Measurements from ENCODE around the gene AKNA. TPM values are rescaled to one million over a fixed set of nuclear protein-coding genes. Genes with fewer than 3 reads are reported as not detected.

Gene AKNA
- total RNA-seq, 1 donor from 2014 or later: 16.0 TPM

DNA sequence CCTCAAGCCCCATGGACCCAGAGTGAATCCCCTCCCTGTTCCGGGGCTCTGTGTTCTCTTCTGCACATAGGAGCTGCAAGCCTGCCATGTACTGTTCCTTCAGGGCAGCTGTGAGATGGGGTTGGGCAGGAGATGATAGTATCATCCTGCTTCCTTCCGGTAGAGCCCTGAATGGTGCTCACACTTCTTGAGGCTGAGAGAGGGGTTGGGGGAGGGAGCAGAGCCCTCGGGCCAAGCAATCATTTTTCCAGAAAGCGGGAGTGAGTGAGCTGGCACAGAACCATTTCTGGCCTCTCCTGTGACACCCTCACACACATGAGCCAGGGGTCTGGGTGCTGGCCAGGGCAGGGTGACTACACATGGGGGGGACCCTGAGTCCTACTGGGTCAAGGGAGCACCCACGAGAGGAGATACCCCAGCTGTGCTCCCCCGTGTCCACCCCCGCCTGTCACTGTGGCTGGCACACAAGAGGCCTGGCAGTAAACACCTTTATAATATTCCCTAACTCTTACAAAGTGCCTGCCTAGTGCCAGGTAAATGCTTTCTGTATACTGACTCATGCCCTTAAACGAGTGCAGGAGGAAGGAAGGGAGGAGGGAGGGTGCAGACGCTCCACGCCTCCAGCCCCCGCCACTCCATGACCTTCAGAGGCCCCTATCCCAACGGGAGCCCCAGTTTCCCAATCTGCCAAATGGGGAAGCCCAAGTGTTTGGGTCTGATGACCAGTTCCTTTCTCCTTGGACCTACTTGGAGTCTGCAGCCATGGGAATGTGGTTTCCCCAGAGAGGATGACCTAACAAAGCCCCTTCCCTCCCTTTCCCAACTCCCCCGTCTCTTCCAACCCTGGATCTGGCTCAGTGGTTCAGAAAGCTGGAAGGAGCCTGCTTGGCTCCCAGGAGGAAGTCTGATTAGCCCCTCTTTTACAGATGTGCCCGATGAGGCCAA lies 15.5 kb downstream of the AKNA start:
- peaks cover 27% of the 10 kb centered on the region for H3K36me3 Mint-ChIP-seq (ENCODE audit: low read depth, unreplicated experiment)
- no peak overlapping the region for H3K4me2 ChIP-seq (ENCODE audit: low read length)
- no peaks in the 10 kb centered on the region for H3K27me3 Mint-ChIP-seq (ENCODE audit: low read depth, unreplicated experiment)
- H3K27ac Mint-ChIP-seq (ENCODE audit: unreplicated experiment): no peak overlapping the region
- H3K4me1 Mint-ChIP-seq (ENCODE audit: low read depth, unreplicated experiment): peaks cover 4% of the 10 kb centered on the region
- no peak overlapping the region for H2AFZ ChIP-seq (ENCODE audit: low read depth, low read length)
- DNase-seq (ENCODE audit: low read depth) (peak; percentile 20), FAIRE-seq (no peak)
- no peaks in the 10 kb centered on the region for H3K27me3 ChIP-seq (ENCODE audit: insufficient read depth, low read length)
- no peak overlapping the region for H3K9ac ChIP-seq (ENCODE audit: low read length)
- H3K9me3 Mint-ChIP-seq (ENCODE audit: unreplicated experiment): peaks cover 1% of the 10 kb centered on the region
- H3K79me2 ChIP-seq (ENCODE audit: insufficient read depth, low read length): no peaks in the 10 kb centered on the region
- H3K27ac ChIP-seq (ENCODE audit: low read depth, low read length): no peak overlapping the region
- peaks cover 4% of the 10 kb centered on the region for H3K4me1 ChIP-seq (ENCODE audit: insufficient read depth, low read length)
- no peak overlapping the region for H3K4me3 ChIP-seq (ENCODE audit: insufficient read depth, low read depth, low read length)
- no peak overlapping the region for H3K4me3 Mint-ChIP-seq (ENCODE audit: unreplicated experiment)
- peaks cover 2% of the 10 kb centered on the region for H3K36me3 ChIP-seq (ENCODE audit: insufficient read depth, low read length)
- no peaks in the 10 kb centered on the region for H3K9me3 ChIP-seq (ENCODE audit: insufficient read depth, low read depth, low read length)
- peaks cover 6% of the 10 kb centered on the region for H4K20me1 ChIP-seq (ENCODE audit: insufficient read depth, low read length)
- TF ChIP-seq, protein P1, sequence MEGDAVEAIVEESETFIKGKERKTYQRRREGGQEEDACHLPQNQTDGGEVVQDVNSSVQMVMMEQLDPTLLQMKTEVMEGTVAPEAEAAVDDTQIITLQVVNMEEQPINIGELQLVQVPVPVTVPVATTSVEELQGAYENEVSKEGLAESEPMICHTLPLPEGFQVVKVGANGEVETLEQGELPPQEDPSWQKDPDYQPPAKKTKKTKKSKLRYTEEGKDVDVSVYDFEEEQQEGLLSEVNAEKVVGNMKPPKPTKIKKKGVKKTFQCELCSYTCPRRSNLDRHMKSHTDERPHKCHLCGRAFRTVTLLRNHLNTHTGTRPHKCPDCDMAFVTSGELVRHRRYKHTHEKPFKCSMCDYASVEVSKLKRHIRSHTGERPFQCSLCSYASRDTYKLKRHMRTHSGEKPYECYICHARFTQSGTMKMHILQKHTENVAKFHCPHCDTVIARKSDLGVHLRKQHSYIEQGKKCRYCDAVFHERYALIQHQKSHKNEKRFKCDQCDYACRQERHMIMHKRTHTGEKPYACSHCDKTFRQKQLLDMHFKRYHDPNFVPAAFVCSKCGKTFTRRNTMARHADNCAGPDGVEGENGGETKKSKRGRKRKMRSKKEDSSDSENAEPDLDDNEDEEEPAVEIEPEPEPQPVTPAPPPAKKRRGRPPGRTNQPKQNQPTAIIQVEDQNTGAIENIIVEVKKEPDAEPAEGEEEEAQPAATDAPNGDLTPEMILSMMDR (IDR thresholded peaks at IDR 0.05; ENCODE audit: insufficient read depth, low read depth, low read length): no peak
- TF ChIP-seq EZH2 (IDR thresholded peaks at IDR 0.05; ENCODE audit: insufficient read depth, low read length): no peak

DNA sequence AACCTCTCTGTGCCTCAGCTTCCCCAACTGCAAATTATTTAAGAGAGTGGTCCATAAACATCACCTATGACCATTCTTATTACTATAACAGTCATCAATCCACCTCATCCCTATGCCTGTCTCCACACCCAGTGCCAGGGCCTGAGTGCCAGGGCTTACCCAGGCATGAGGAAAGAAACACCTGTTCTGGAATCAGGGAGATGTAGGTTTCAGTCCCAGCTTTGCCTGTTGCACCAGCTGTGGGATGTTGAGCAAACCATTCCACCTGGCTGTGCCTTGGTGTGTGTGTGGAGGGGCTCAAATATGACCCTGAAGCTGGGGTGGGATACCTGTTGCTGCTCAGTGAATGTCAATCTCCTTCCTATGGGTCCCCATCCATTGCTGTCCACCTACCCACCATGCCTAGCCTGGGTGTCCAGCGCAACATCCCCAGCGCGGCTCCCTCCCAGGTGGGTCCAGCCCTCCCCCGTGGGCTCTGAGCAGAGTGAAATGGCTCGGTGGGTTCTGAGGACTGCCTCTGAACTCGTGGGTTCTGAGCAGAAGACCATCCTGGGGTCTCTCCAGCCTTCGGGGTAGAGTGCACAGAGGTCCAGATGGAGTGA lies 16.3 kb downstream of the AKNA start:
- H3K4me2 ChIP-seq (ENCODE audit: low read length): no peak overlapping the region
- H3K4me3 ChIP-seq (ENCODE audit: insufficient read depth, low read depth, low read length): no peak overlapping the region
- H3K79me2 ChIP-seq (ENCODE audit: insufficient read depth, low read length): no peaks in the 10 kb centered on the region
- peaks cover 5% of the 10 kb centered on the region for H4K20me1 ChIP-seq (ENCODE audit: insufficient read depth, low read length)
- H3K36me3 ChIP-seq (ENCODE audit: insufficient read depth, low read length): peaks cover 2% of the 10 kb centered on the region
- Mint-ChIP-seq H3K36me3 (ENCODE audit: low read depth, unreplicated experiment) (peaks cover 23% of the 10 kb centered on the region), H3K4me3 (ENCODE audit: unreplicated experiment) (no peak overlapping the region), H3K27me3 (ENCODE audit: low read depth, unreplicated experiment) (no peaks in the 10 kb centered on the region), H3K9me3 (ENCODE audit: unreplicated experiment) (peaks cover 1% of the 10 kb centered on the region), H3K27ac (ENCODE audit: unreplicated experiment) (no peak overlapping the region), H3K4me1 (ENCODE audit: low read depth, unreplicated experiment) (peaks cover 8% of the 10 kb centered on the region)
- no peak overlapping the region for H3K9ac ChIP-seq (ENCODE audit: low read length)
- TF ChIP-seq, protein P1 (IDR thresholded peaks at IDR 0.05; ENCODE audit: insufficient read depth, low read depth, low read length): no peak
- no peak for TF ChIP-seq EZH2 (IDR thresholded peaks at IDR 0.05; ENCODE audit: insufficient read depth, low read length)
- peaks cover 10% of the 10 kb centered on the region for H3K4me1 ChIP-seq (ENCODE audit: insufficient read depth, low read length)
- H3K27me3 ChIP-seq (ENCODE audit: insufficient read depth, low read length): no peaks in the 10 kb centered on the region
- DNase-seq (ENCODE audit: low read depth) (no peak), FAIRE-seq (no peak)
- H3K27ac ChIP-seq (ENCODE audit: low read depth, low read length): no peak overlapping the region
- H3K9me3 ChIP-seq (ENCODE audit: insufficient read depth, low read depth, low read length): no peaks in the 10 kb centered on the region
- no peak overlapping the region for H2AFZ ChIP-seq (ENCODE audit: low read depth, low read length)
